Neural progenitor cell (in vitro differentiated cells): ENCODE data around the gene TMEM219. TPM values are rescaled to one million over a fixed set of nuclear protein-coding genes. Genes with fewer than 3 reads are reported as not detected.
"Not testable (repeated sequence)": the region's sequence is repeated elsewhere in the genome, so short reads cannot be mapped to it uniquely, and the experiment has no call there.

Experiments used
- DNase-seq: peaks from one replicate; pipeline ENCODE4 v3.0.0-alpha.2; 2016; ENCODE audit warnings: low spot score
- H2AFZ ChIP-seq: fragments of 200-600 bp; sonication (generic); replicated peaks from 2 replicates; pipeline ENCODE4 v1.6.1; 2016; ENCODE audit warnings: antibody characterized with exemption
- H3F3A ChIP-seq: fragments of 200-600 bp; sonication (generic); 2 replicates; pipeline ENCODE4 v1.6.1; 2016; ENCODE audit warnings: antibody characterized with exemption, low read depth
- H3K27ac ChIP-seq: fragments of 200-600 bp; sonication (generic); 2 replicates; pipeline ENCODE4 v1.5.1; 2016; ENCODE audit warnings: mild to moderate bottlenecking
- H3K27me3 ChIP-seq: fragments of 200-600 bp; sonication (generic); 2 replicates; pipeline ENCODE4 v1.6.1; 2016; ENCODE audit warnings: mild to moderate bottlenecking, moderate library complexity
- H3K36me3 ChIP-seq: fragments of 200-600 bp; sonication (generic); 2 replicates; pipeline ENCODE4 v1.5.1; 2016
- H3K4me1 ChIP-seq: fragments of 200-600 bp; sonication (generic); 2 replicates; pipeline ENCODE4 v1.6.1; 2016; ENCODE audit warnings: mixed run types
- H3K4me2 ChIP-seq: fragments of 200-600 bp; sonication (generic); 2 replicates; pipeline ENCODE4 v1.6.1; 2016
- H3K4me3 ChIP-seq: fragments of 200-600 bp; sonication (generic); 2 replicates; pipeline ENCODE4 v1.5.1; 2016
- H3K79me2 ChIP-seq: fragments of 200-600 bp; sonication (generic); 2 replicates; pipeline ENCODE4 v1.6.1; 2016; ENCODE audit warnings: low read depth
- H3K9ac ChIP-seq: fragments of 200-600 bp; sonication (generic); 2 replicates; pipeline ENCODE4 v1.6.1; 2016
- H3K9me3 ChIP-seq: fragments of 200-600 bp; sonication (generic); 2 replicates; pipeline ENCODE4 v1.5.1; 2016; ENCODE audit warnings: low read depth
- H4K20me1 ChIP-seq: fragments of 200-600 bp; sonication (generic); 2 replicates; pipeline ENCODE4 v1.6.1; 2016; ENCODE audit warnings: low read depth
- H3K27ac Mint-ChIP-seq: 3 replicates; pipeline ENCODE4 v1.8.0; 2021; ENCODE audit warnings: mixed read lengths
- H3K27me3 Mint-ChIP-seq: 2 replicates; pipeline ENCODE4 v1.8.0; 2022; ENCODE audit warnings: low read depth, mild to moderate bottlenecking, inconsistent platforms, moderate library complexity, mixed read lengths; ENCODE audit not compliant: insufficient read depth
- H3K36me3 Mint-ChIP-seq: 3 replicates; pipeline ENCODE4 v1.8.0; 2021; ENCODE audit warnings: mixed read lengths
- H3K4me1 Mint-ChIP-seq: 3 replicates; pipeline ENCODE4 v1.8.0; 2021; ENCODE audit warnings: mixed read lengths
- H3K4me3 Mint-ChIP-seq: 3 replicates; pipeline ENCODE4 v1.8.0; 2021; ENCODE audit warnings: mild to moderate bottlenecking, moderate library complexity, mixed read lengths
- H3K9me3 Mint-ChIP-seq: 3 replicates; pipeline ENCODE4 v1.8.0; 2020; ENCODE audit warnings: mixed read lengths
- CTCF ChIP-seq: fragments of 200-600 bp; sonication (generic); IDR thresholded peaks from 2 replicates; pipeline ENCODE4 v1.5.1; 2017; ENCODE audit warnings: antibody characterized with exemption, mild to moderate bottlenecking
- EZH2 ChIP-seq: fragments of 200-600 bp; sonication (generic); IDR thresholded peaks from 2 replicates; pipeline ENCODE4 v1.6.1; 2017; ENCODE audit warnings: antibody characterized with exemption, mild to moderate bottlenecking, moderate library complexity
- EZH2phosphoT487 ChIP-seq: fragments of 200-600 bp; sonication (generic); IDR thresholded peaks from 2 replicates; pipeline ENCODE4 v1.6.1; 2017; ENCODE audit warnings: antibody characterized with exemption
- total RNA-seq: library from RNA; depleted of rRNA; stranded (reverse); fragments of >200 nt; gene quantifications from 2 replicates; pipeline ENCODE4 v1.2.3, GENCODE V29; 2015; ENCODE audit warnings: low replicate concordance

TMEM219 gene
- total RNA-seq, 1 donor from 2014 or later = 50.7 TPM

GRCh38 chr16:29927070-29927905 is 34.6 kb upstream of the TMEM219 start:
- no peak for DNase-seq
- H3K4me3 Mint-ChIP-seq = peak overlapping the region; percentile 94
- TF ChIP-seq CTCF = no peak
- TF ChIP-seq EZH2phosphoT487 = no peak
- TF ChIP-seq EZH2 = no peak
- Histone ChIP-seq H3K27ac (no peak overlapping the region), H3F3A (peaks cover 2% of the 10 kb centered on the region), H3K9me3 (no peaks in the 10 kb centered on the region), H3K4me2 (peak overlapping the region; percentile 84), H3K36me3 (no peaks in the 10 kb centered on the region), H3K27me3 (no peaks in the 10 kb centered on the region), H3K4me3 (peak overlapping the region; percentile 78), H3K4me1 (peaks cover 11% of the 10 kb centered on the region), H3K79me2 (peaks cover 13% of the 10 kb centered on the region), H4K20me1 (peaks cover 5% of the 10 kb centered on the region), H2AFZ (no peak overlapping the region), H3K9ac (no peak overlapping the region)
- H3K36me3 Mint-ChIP-seq = peaks cover 8% of the 10 kb centered on the region
- H3K9me3 Mint-ChIP-seq = no peaks in the 10 kb centered on the region
- peak overlapping the region; percentile 99 for H3K27ac Mint-ChIP-seq
- peaks cover 26% of the 10 kb centered on the region for H3K4me1 Mint-ChIP-seq
- H3K27me3 Mint-ChIP-seq = peaks cover 5% of the 10 kb centered on the region

- H3K4me3 ChIP-seq, H3K4me2 ChIP-seq, H3K27me3 ChIP-seq, H3K4me3 Mint-ChIP-seq, H3K27ac ChIP-seq, H3K27ac Mint-ChIP-seq, H3K27me3 Mint-ChIP-seq, H3K36me3 ChIP-seq, H3K9ac ChIP-seq, H3K9me3 ChIP-seq, H3K36me3 Mint-ChIP-seq, H4K20me1 ChIP-seq, DNase-seq, H3K9me3 Mint-ChIP-seq, H2AFZ ChIP-seq, H3K79me2 ChIP-seq, H3K4me1 ChIP-seq, H3F3A ChIP-seq, H3K4me1 Mint-ChIP-seq: not testable (repeated sequence)
Observed at GRCh38 chr16:29931750-29932149, 30.1 kb upstream of the TMEM219 start.

- H2AFZ ChIP-seq = no peak overlapping the region
- H3K27me3 ChIP-seq = no peaks in the 10 kb centered on the region
- no peaks in the 10 kb centered on the region for H3K9me3 ChIP-seq
- H4K20me1 ChIP-seq = no peaks in the 10 kb centered on the region
- H3K27ac ChIP-seq = no peak overlapping the region
- no peak overlapping the region for H3K4me2 ChIP-seq
- H3K27me3 Mint-ChIP-seq = no peaks in the 10 kb centered on the region
- peak overlapping the region; percentile 55 for H3K4me3 Mint-ChIP-seq
- no peak overlapping the region for H3K9ac ChIP-seq
- H3K4me1 Mint-ChIP-seq = peaks cover 16% of the 10 kb centered on the region
- DNase-seq = no peak
- H3K36me3 ChIP-seq = no peaks in the 10 kb centered on the region
- peaks cover 8% of the 10 kb centered on the region for H3F3A ChIP-seq
- no peaks in the 10 kb centered on the region for H3K4me1 ChIP-seq
- no peak for TF ChIP-seq CTCF
- TF ChIP-seq EZH2phosphoT487 = no peak
- peak overlapping the region; percentile 82 for H3K27ac Mint-ChIP-seq
- peaks cover 3% of the 10 kb centered on the region for H3K9me3 Mint-ChIP-seq
- H3K4me3 ChIP-seq = no peak overlapping the region
- no peaks in the 10 kb centered on the region for H3K79me2 ChIP-seq
- H3K36me3 Mint-ChIP-seq = no peaks in the 10 kb centered on the region
Observed at GRCh38 chr16:29940656-29941055, 21.2 kb upstream of the TMEM219 start.
